Effector memory CD4-positive, alpha-beta T cell (primary cell): ENCODE measurements around the gene ZNF155.

Experiments
- DNase-seq, 3 donors: peaks; one replicate each; pipeline ENCODE4 v3.0.0-alpha.2; 2020
- H3K27ac ChIP-seq: 2 replicates; pipeline ENCODE4 v1.7.0; 2013; ENCODE audit warnings: mild to moderate bottlenecking, low read length, moderate library complexity; ENCODE audit not compliant: insufficient read depth, poor library complexity, severe bottlenecking
- H3K27me3 ChIP-seq: replicated peaks from 2 replicates; pipeline ENCODE4 v1.7.0; 2013; ENCODE audit warnings: mild to moderate bottlenecking, low read length; ENCODE audit not compliant: insufficient read depth, control insufficient read depth, poor library complexity, severe bottlenecking
- H3K36me3 ChIP-seq: 2 replicates; pipeline ENCODE4 v1.7.0; 2013; ENCODE audit warnings: mild to moderate bottlenecking, low read length, moderate library complexity; ENCODE audit not compliant: control insufficient read depth, insufficient read depth
- H3K4me1 ChIP-seq: 2 replicates; pipeline ENCODE4 v1.7.0; 2013; ENCODE audit warnings: low read length, mild to moderate bottlenecking; ENCODE audit not compliant: control insufficient read depth, insufficient read depth, poor library complexity, severe bottlenecking
- H3K4me3 ChIP-seq: 2 replicates; pipeline ENCODE4 v1.7.0; 2013; ENCODE audit warnings: low read length, low read depth, mild to moderate bottlenecking; ENCODE audit not compliant: insufficient read depth, poor library complexity, severe bottlenecking
- H3K9me3 ChIP-seq: 2 replicates; pipeline ENCODE4 v1.7.0; 2013; ENCODE audit warnings: mild to moderate bottlenecking, low read length, moderate library complexity; ENCODE audit not compliant: control insufficient read depth

Gene ZNF155

GRCh38 chr19:44042147-44042546 lies 58.2 kb downstream of the ZNF155 start:
- H3K4me1 ChIP-seq, result no peaks in the 10 kb centered on the region
- H3K27me3 ChIP-seq, result no peaks in the 10 kb centered on the region
- no peak overlapping the region for H3K4me3 ChIP-seq
- no peak overlapping the region for H3K27ac ChIP-seq
- H3K36me3 ChIP-seq, result no peaks in the 10 kb centered on the region
- peaks cover 3% of the 10 kb centered on the region for H3K9me3 ChIP-seq
- no peak for DNase-seq
